H1 (cell line): ENCODE data around the gene FES. TPM values are rescaled to one million over a fixed set of nuclear protein-coding genes. Genes with fewer than 3 reads are reported as not detected.

Experiments used
- ASH2L ChIP-seq: fragments of 200-600, 300-600 bp; sonication (generic); IDR thresholded peaks from one replicate; pipeline ENCODE4 v1.7.1; 2017; ENCODE audit warnings: low read length
- BRCA1 ChIP-seq: IDR thresholded peaks from 2 replicates; pipeline ENCODE4 v1.6.1; 2012; ENCODE audit warnings: low read depth, low read length, improper control_type of control experiment
- CREB1 ChIP-seq: IDR thresholded peaks from 2 replicates; pipeline ENCODE4 v1.6.1; 2012; ENCODE audit warnings: inconsistent platforms
- CTCF ChIP-seq, 3 experiments: IDR thresholded peaks; 1 replicate in 2 of 3; 2 replicates in 1 of 3; pipeline versions ENCODE4 v1.5.1 to v1.6.1; 2011; ENCODE audit warnings: low read length in 3 of 3, mild to moderate bottlenecking in 3 of 3, inconsistent platforms in 2 of 3, low read depth in 1 of 3, moderate library complexity in 1 of 3; ENCODE audit not compliant: insufficient read depth in 1 of 3; ENCODE audit errors: control extremely low read depth in 1 of 3
- EP300 ChIP-seq, 2 experiments: IDR thresholded peaks; 1 replicate in 1 of 2; 2 replicates in 1 of 2; pipeline ENCODE4 v1.6.1; 2011 to 2012; ENCODE audit warnings: low read depth in 2 of 2, low read length in 2 of 2, mild to moderate bottlenecking in 2 of 2, borderline replicate concordance in 1 of 2, inconsistent platforms in 1 of 2, moderate library complexity in 1 of 2
- EZH2 ChIP-seq: fragments of 200-600 bp; sonication (generic); IDR thresholded peaks from 2 replicates; pipeline ENCODE4 v1.7.1; 2012; ENCODE audit warnings: low read depth, mild to moderate bottlenecking, moderate library complexity, low read length, inconsistent platforms; ENCODE audit not compliant: severe bottlenecking
- FOSL1 ChIP-seq: IDR thresholded peaks from 2 replicates; pipeline ENCODE4 v1.6.1; 2011; ENCODE audit warnings: mild to moderate bottlenecking, low read depth, low read length, moderate library complexity; ENCODE audit not compliant: insufficient read depth
- HDAC6 ChIP-seq: IDR thresholded peaks from one replicate; pipeline ENCODE4 v1.7.1; 2012; ENCODE audit warnings: low read depth, mild to moderate bottlenecking, inconsistent platforms, low read length, moderate library complexity
- KDM4A ChIP-seq: IDR thresholded peaks from one replicate; pipeline ENCODE4 v1.7.1; 2012; ENCODE audit warnings: low read depth, mild to moderate bottlenecking, moderate library complexity, low read length, inconsistent platforms; ENCODE audit not compliant: severe bottlenecking
- MAFK ChIP-seq: IDR thresholded peaks from 2 replicates; pipeline ENCODE4 v1.6.1; 2012; ENCODE audit warnings: low read depth, mild to moderate bottlenecking, improper control_type of control experiment, low read length
- PHF8 ChIP-seq: fragments of 200-600 bp; sonication (generic); conservative IDR thresholded peaks from 2 replicates; pipeline ENCODE4 v1.7.1; 2012; ENCODE audit warnings: low read depth, mild to moderate bottlenecking, inconsistent platforms, low read length, moderate library complexity
- POLR2AphosphoS5 ChIP-seq: IDR thresholded peaks from 2 replicates; pipeline ENCODE4 v1.6.1; 2011; ENCODE audit warnings: low read depth, low read length
- POU5F1 ChIP-seq: IDR thresholded peaks from 2 replicates; pipeline ENCODE4 v1.6.1; 2011; ENCODE audit warnings: low read depth, mild to moderate bottlenecking, low read length, moderate library complexity
- SAP30 ChIP-seq: fragments of 300-600 bp; sonication (generic); IDR thresholded peaks from 2 replicates; pipeline ENCODE4 v1.7.1; 2012; ENCODE audit warnings: low read length, moderate library complexity, mild to moderate bottlenecking, inconsistent platforms; ENCODE audit not compliant: insufficient read depth, insufficient replicate concordance
- SIX5 ChIP-seq: IDR thresholded peaks from 2 replicates; pipeline ENCODE4 v1.6.1; 2011; ENCODE audit warnings: mild to moderate bottlenecking, low read depth, low read length
- SP1 ChIP-seq: IDR thresholded peaks from 2 replicates; pipeline ENCODE4 v1.6.1; 2011; ENCODE audit warnings: low read depth, low read length
- TAF1 ChIP-seq: IDR thresholded peaks from 2 replicates; pipeline ENCODE4 v1.6.1; 2011; ENCODE audit warnings: mild to moderate bottlenecking, low read depth, low read length
- TCF12 ChIP-seq: IDR thresholded peaks from 2 replicates; pipeline ENCODE4 v1.6.1; 2011; ENCODE audit warnings: low read depth, mild to moderate bottlenecking, low read length
- polyA plus RNA-seq, 7 experiments: library from polyadenylated mRNA; depleted of rRNA in 3 of 7; stranded (reverse) in 5 of 7; unstranded in 2 of 7; fragments of >200 nt in 5 of 7; fragments of 200-250 nt in 2 of 7; gene quantifications; 1 replicate in 5 of 7; 2 replicates in 1 of 7; 4 replicates in 1 of 7; pipeline versions ENCODE4 v1.2.1 to v1.2.3, GENCODE V29; 2011 to 2013; ENCODE audit warnings: missing spikeins in 2 of 7, mixed read lengths in 2 of 7
- total RNA-seq: library from RNA; stranded (reverse); fragmentation: NEBNext Ultra II Directional; extraction: Animal tissue kit (Norgen Biotek cat#: 25700); gene quantifications from 2 replicates; pipeline ENCODE4 v1.2.1, GENCODE V29; 2021
- TF ChIP-seq, protein P1 (sequence below): IDR thresholded peaks from 2 replicates; pipeline ENCODE4 v1.6.1; 2012; ENCODE audit warnings: inconsistent platforms
- TF ChIP-seq, protein P2 (sequence below): IDR thresholded peaks from 2 replicates; pipeline ENCODE4 v1.6.1; 2012; ENCODE audit warnings: low read length, inconsistent platforms

Gene FES
- total and polyA plus RNA-seq, 2 of the 8 experiments (the other 6 are each of a cell fraction or from before 2014, with no cell fraction given), result 8.5 to 8.6 TPM

DNA sequence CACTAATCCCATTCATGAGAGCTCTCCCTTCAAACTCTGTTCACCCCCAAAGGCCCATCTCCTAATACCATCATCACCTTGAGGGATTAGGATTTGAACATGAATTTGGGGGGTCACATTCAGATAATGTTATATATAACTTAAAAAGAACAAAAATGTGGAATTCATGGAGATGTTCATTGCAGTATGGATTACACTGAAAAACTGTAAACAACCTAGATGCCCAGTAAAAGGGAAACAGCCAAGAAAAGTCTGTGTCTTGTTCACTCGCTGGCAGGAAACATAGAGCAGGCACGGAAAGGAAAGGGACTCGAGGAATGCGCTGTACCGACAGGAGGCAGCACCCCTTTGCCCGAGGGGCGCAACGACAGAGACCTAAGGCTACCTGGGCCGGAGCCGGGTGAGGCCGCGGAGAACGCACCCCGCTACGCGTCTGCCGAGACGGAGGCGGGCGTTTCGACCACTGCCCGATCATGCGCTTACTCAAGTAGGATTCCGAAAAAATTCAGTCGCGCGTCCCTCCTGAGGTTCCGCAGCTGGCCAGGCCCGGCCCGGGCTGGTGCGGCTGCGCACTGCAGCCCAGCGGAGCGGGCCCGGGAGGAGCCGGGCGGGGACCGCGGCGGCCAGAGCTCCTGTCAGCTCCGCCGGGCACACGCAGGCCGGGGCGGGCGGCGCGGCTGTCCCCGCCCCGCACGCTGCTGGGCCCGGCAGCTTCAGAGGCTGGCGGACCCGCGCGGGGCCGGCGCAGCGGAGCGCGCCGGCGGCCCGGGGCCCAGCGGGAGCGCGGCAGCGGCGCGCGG, 17.9 kb downstream of the FES start (continued):
- TF ChIP-seq PHF8 (0 out of 2 replicates have a peak, but pooled peaks have one; percentile 34), SAP30 (no peak), KDM4A (no peak), CREB1 (peak; percentile 24; the same call in 1 of the 2 replicates), HDAC6 (no peak), EZH2 (peak; percentile 39), CTCF (IDR thresholded peaks at IDR 0.05; ENCODE audit: control extremely low read depth in 1 of 3, insufficient read depth in 1 of 3, low read depth in 1 of 3, low read length in 3 of 3) (peak; percentile 53 to 85 (median 81)), POU5F1 (no peak), BRCA1 (no peak), FOSL1 (no peak), SIX5 (no peak), ASH2L (peak; percentile 60), SP1 (no peak), MAFK (no peak), EP300 (IDR thresholded peaks at IDR 0.05; ENCODE audit: borderline replicate concordance in 1 of 2, low read depth in 2 of 2, low read length in 2 of 2) (no peak), POLR2AphosphoS5 (no peak), TAF1 (peak; percentile 38; the same call in 1 of the 2 replicates), TCF12 (no peak)
- TF ChIP-seq, protein P1, sequence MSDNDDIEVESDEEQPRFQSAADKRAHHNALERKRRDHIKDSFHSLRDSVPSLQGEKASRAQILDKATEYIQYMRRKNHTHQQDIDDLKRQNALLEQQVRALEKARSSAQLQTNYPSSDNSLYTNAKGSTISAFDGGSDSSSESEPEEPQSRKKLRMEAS, result peak; percentile 57; the same call in 1 of the 2 replicates
- TF ChIP-seq, protein P2, sequence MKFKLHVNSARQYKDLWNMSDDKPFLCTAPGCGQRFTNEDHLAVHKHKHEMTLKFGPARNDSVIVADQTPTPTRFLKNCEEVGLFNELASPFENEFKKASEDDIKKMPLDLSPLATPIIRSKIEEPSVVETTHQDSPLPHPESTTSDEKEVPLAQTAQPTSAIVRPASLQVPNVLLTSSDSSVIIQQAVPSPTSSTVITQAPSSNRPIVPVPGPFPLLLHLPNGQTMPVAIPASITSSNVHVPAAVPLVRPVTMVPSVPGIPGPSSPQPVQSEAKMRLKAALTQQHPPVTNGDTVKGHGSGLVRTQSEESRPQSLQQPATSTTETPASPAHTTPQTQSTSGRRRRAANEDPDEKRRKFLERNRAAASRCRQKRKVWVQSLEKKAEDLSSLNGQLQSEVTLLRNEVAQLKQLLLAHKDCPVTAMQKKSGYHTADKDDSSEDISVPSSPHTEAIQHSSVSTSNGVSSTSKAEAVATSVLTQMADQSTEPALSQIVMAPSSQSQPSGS, result no peak
